PFSK-1 (cell line): Measurements from ENCODE around the gene TIAM1.

Experiments used
- FOXP2 ChIP-seq: optimal IDR thresholded peaks from 2 replicates; pipeline ENCODE3; 2011; ENCODE audit warnings: borderline replicate concordance, control low read depth, inconsistent platforms; ENCODE audit not compliant: insufficient read depth; ENCODE audit errors: extremely low read length, extremely low read depth
- POLR2AphosphoS5 ChIP-seq: IDR thresholded peaks from 2 replicates; pipeline ENCODE4 v1.6.1; 2012; ENCODE audit warnings: low read depth, mild to moderate bottlenecking, control low read depth, low read length, moderate library complexity
- SIN3A ChIP-seq: IDR thresholded peaks from 2 replicates; pipeline ENCODE4 v1.6.1; 2012; ENCODE audit warnings: mild to moderate bottlenecking, low read length, moderate library complexity, borderline replicate concordance; ENCODE audit not compliant: insufficient read depth
- TAF1 ChIP-seq: IDR thresholded peaks from 2 replicates; pipeline ENCODE4 v1.6.1; 2012; ENCODE audit warnings: low read length, control low read depth, borderline replicate concordance; ENCODE audit not compliant: insufficient read depth
- TF ChIP-seq, protein P1 (sequence below), 2 experiments: IDR thresholded peaks; 2 replicates each; pipeline versions ENCODE4 v1.6.1 to v1.8.0; 2011 to 2012; ENCODE audit warnings: low read depth in 2 of 2, low read length in 2 of 2, control low read depth in 1 of 2, inconsistent platforms in 1 of 2, mild to moderate bottlenecking in 1 of 2, moderate library complexity in 1 of 2; ENCODE audit not compliant: insufficient read depth in 1 of 2

The TIAM1 gene

DNA sequence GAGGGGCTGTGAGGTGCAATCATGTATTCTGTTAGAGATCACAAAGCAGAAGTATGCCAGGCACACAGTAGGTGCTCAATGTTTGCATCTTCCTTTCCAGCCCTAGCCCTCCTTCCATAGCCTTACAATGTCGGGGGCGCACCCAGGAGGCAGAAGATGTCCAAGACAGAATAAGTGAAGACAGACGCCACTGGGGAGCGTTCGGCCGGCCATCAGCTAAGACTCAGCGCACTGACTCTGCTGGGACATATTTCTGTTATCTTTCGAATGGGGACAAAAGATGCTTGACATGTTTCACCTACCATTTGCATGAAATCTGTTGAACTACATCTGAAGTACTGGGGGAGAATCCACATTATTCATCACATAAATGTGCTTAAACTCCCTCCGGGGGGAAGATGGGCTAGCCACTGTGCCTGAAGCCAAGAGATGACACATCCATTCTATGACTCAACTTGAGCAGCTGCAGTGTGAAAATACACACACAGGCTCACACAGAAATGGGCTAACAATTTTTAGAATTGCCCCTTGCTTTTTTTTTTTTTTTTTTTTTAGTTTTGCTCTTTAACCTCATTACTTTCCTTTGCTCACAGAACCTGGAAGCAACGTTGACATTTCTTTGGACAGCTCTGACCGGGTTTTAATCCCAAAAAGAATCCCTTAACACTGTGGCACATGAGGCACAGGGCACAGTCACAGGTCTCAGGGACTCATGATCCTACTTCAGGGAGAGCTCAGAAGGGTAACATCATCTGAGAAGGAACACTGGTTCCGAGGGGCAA, 7.9 kb downstream of the TIAM1 start:
- no peak for TF ChIP-seq POLR2AphosphoS5
- TF ChIP-seq TAF1 = no peak
- TF ChIP-seq, protein P1, sequence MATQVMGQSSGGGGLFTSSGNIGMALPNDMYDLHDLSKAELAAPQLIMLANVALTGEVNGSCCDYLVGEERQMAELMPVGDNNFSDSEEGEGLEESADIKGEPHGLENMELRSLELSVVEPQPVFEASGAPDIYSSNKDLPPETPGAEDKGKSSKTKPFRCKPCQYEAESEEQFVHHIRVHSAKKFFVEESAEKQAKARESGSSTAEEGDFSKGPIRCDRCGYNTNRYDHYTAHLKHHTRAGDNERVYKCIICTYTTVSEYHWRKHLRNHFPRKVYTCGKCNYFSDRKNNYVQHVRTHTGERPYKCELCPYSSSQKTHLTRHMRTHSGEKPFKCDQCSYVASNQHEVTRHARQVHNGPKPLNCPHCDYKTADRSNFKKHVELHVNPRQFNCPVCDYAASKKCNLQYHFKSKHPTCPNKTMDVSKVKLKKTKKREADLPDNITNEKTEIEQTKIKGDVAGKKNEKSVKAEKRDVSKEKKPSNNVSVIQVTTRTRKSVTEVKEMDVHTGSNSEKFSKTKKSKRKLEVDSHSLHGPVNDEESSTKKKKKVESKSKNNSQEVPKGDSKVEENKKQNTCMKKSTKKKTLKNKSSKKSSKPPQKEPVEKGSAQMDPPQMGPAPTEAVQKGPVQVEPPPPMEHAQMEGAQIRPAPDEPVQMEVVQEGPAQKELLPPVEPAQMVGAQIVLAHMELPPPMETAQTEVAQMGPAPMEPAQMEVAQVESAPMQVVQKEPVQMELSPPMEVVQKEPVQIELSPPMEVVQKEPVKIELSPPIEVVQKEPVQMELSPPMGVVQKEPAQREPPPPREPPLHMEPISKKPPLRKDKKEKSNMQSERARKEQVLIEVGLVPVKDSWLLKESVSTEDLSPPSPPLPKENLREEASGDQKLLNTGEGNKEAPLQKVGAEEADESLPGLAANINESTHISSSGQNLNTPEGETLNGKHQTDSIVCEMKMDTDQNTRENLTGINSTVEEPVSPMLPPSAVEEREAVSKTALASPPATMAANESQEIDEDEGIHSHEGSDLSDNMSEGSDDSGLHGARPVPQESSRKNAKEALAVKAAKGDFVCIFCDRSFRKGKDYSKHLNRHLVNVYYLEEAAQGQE (IDR thresholded peaks at IDR 0.05; ENCODE audit: insufficient read depth in 1 of 2, low read depth in 2 of 2, low read length in 2 of 2) = no peak
- TF ChIP-seq SIN3A = peak; percentile 67; the same call in 1 of the 2 replicates
- no peak for TF ChIP-seq FOXP2

DNA sequence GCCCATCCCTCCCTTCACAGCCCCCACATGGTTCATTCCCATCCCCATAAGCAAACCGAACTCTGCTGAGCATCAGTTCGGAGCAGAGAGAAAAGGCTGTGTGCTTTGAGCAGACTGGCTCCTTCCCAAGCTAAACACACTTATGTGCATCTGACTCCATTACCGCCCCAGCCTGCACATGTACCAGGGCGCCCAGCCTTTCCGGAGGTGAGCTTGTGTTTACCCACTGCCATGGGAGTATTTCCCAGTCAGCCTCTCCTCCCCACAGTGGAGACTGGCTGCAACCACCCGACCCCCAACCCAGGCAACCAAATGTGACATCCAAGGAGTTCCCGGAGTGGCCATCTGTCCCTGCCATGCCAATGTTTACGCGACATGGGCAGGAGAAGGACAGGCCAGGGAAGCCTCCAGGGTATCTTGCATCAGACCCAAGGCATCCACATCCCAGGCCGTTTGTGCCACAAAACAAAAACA, 9.4 kb downstream of the TIAM1 start:
- TF ChIP-seq TAF1 (no peak), POLR2AphosphoS5 (no peak), FOXP2 (peak; percentile 20), SIN3A (no peak)
- TF ChIP-seq, protein P1 (IDR thresholded peaks at IDR 0.05; ENCODE audit: insufficient read depth in 1 of 2, low read depth in 2 of 2, low read length in 2 of 2) = no peak

DNA sequence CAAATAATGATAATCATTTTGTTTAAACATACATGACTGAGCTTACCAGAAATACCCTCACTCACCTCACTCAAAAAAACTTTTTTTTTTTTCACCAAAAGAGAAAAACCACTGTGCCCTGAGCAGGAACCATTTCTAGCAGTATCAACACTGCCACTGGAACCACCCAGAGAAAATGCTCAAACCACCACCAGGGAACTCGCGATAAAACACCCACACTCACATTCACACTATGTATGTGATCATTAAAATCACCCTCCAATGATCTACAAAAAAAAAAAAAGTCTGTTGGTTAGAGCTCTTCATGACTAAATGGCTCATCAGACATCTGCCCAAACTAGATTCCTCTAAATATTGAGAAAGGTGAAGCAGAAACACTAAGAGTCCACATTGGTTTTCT, 11.5 kb downstream of the TIAM1 start:
- TF ChIP-seq FOXP2 (no peak), POLR2AphosphoS5 (no peak), TAF1 (no peak), SIN3A (no peak)
- TF ChIP-seq, protein P1 (IDR thresholded peaks at IDR 0.05; ENCODE audit: insufficient read depth in 1 of 2, low read depth in 2 of 2, low read length in 2 of 2) = no peak

DNA sequence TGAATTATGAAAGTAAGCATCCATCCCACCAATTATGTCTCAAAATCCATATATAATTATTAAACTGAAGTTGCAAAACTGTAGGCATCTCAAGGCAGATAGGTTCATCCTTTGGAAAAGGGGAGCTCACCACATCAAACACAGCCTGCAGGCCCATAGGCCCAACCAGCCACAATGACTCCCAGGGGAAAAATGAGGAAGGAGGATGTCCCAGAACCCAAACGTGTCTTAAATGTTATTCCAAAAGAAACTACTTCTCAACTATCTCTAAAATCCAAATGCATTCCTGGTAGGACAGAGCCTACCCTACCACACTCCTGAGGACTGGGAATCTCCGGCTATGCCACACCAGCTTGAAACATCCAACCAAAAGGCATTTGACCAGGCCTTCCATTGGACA, 12.8 kb downstream of the TIAM1 start:
- no peak for TF ChIP-seq SIN3A
- TF ChIP-seq, protein P1 (IDR thresholded peaks at IDR 0.05; ENCODE audit: insufficient read depth in 1 of 2, low read depth in 2 of 2, low read length in 2 of 2) = no peak
- TF ChIP-seq FOXP2 = no peak
- TF ChIP-seq TAF1 = no peak
- no peak for TF ChIP-seq POLR2AphosphoS5
